ENCODE data around the gene POLR3K.
A peak's percentile ranks its signal among the peaks of the same experiment; 100 is the strongest.

The POLR3K gene

GRCh38 chr16:78444-79150, 25.2 kb upstream of the POLR3K start:
- DNase-seq (ENCODE audit: low read depth in 2 of 2), result no peak

GRCh38 chr16:77807-78443, 24.5 kb upstream of the POLR3K start, which contains the start of gene MPG:
Gene MPG, plus strand, starts transcription at chr16:78225. Its CDS starts 85 bp downstream, at chr16:78310.
- DNase-seq (ENCODE audit: low read depth in 2 of 2), result peak; percentile 64 to 69

- DNase-seq (ENCODE audit: low read depth in 2 of 2), result no peak
Measured at GRCh38 chr16:77273-77806, 23.9 kb upstream of the POLR3K start.

- DNase-seq (ENCODE audit: low read depth in 2 of 2), result no peak
Measured at GRCh38 chr16:76535-77272, 23.3 kb upstream of the POLR3K start.

GRCh38 chr16:75580-76501, 22.4 kb upstream of the POLR3K start:
- DNase-seq (ENCODE audit: low read depth in 2 of 2), result no peak

- DNase-seq (ENCODE audit: low read depth in 2 of 2), result no peak
Measured at GRCh38 chr16:74747-75334, 21.4 kb upstream of the POLR3K start.

GRCh38 chr16:74051-74746, 20.8 kb upstream of the POLR3K start:
- no peak for DNase-seq (ENCODE audit: low read depth in 2 of 2)

- DNase-seq (ENCODE audit: low read depth in 2 of 2), result no peak
Measured at GRCh38 chr16:72561-73548, 19.4 kb upstream of the POLR3K start, which contains the start of gene RHBDF1. Gene RHBDF1, minus strand, starts transcription at chr16:72631. Its CDS starts 7,616 bp downstream, at chr16:65015.

- no peak for DNase-seq (ENCODE audit: low read depth in 2 of 2)
Measured at GRCh38 chr16:71540-72401, 18.4 kb upstream of the POLR3K start.

- DNase-seq (ENCODE audit: low read depth in 2 of 2), result no peak
Measured at GRCh38 chr16:71210-71539, 17.8 kb upstream of the POLR3K start.

GRCh38 chr16:69181-69580, 15.8 kb upstream of the POLR3K start:
- DNase-seq (ENCODE audit: low read depth in 2 of 2), result no peak

GRCh38 chr16:67884-68789, 14.7 kb upstream of the POLR3K start:
- DNase-seq (ENCODE audit: low read depth in 2 of 2), result no peak

GRCh38 chr16:67183-67791, 13.9 kb upstream of the POLR3K start:
- DNase-seq (ENCODE audit: low read depth in 2 of 2), result no peak

GRCh38 chr16:66309-67182, 13.1 kb upstream of the POLR3K start:
- no peak for DNase-seq (ENCODE audit: low read depth in 2 of 2)

GRCh38 chr16:65745-66144, 12.3 kb upstream of the POLR3K start:
- peak; percentile 67 to 68 for DNase-seq (ENCODE audit: low read depth in 2 of 2)

- DNase-seq (ENCODE audit: low read depth in 2 of 2), result no peak
Measured at GRCh38 chr16:64914-65255, 11.5 kb upstream of the POLR3K start.
